Measurements from ENCODE around the gene ZMYND19.

DNA sequence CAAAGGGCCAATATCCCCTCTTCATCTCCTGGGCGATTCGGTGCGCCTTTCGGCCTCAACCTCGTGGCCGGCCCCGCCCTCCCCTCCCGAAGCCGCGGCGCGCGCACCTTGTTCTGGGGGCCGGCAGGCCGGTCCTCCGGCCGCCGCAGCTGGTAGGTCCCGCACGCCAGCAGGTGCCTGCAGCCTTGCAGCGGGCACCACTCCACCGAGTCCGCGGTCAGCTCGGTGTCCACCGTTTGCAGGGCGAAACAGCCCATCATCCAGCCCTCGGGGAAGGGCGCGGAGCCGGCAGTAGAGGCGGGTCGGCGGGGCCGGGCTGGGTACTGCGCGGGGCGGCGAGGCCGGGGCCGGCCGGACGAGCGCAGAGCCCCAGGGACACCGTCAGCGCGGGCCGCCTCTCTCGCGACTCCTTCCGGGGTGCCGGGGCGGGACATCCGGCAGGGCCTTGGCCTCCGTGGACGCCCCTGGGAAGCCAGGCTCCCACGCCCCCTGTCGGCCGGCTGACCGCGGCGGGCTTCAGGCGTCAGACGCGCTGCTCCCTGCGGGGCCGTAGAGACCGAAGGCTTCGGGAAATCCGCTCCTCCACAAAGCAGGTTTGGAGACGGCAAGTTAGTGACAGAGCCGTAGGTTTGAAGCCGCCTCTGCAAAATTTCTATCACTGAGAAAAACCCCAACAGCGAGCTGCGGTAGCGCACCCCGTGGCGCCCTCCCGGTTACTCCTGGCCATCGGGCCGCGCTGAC is 11.6 kb downstream of the ZMYND19 start, which contains the start of gene DPH7:
- TF ChIP-seq MAFK (IDR thresholded peaks at IDR 0.05; ENCODE audit: low read depth, low read length) (no peak), BHLHE40 (IDR thresholded peaks at IDR 0.05; ENCODE audit: low read depth, low read length) (peak; percentile 18; the same call in 1 of the 2 replicates)
- TF ChIP-seq, protein P1, sequence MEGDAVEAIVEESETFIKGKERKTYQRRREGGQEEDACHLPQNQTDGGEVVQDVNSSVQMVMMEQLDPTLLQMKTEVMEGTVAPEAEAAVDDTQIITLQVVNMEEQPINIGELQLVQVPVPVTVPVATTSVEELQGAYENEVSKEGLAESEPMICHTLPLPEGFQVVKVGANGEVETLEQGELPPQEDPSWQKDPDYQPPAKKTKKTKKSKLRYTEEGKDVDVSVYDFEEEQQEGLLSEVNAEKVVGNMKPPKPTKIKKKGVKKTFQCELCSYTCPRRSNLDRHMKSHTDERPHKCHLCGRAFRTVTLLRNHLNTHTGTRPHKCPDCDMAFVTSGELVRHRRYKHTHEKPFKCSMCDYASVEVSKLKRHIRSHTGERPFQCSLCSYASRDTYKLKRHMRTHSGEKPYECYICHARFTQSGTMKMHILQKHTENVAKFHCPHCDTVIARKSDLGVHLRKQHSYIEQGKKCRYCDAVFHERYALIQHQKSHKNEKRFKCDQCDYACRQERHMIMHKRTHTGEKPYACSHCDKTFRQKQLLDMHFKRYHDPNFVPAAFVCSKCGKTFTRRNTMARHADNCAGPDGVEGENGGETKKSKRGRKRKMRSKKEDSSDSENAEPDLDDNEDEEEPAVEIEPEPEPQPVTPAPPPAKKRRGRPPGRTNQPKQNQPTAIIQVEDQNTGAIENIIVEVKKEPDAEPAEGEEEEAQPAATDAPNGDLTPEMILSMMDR (conservative IDR thresholded peaks at IDR 0.05; ENCODE audit: low read depth, low read length): peak; percentile 97
